HG03469 (cell line): ENCODE measurements around the gene B3GNT2.

Experiments used
- ATAC-seq: cut with Tn5 transposase; IDR thresholded peaks from one replicate; pipeline ENCODE4 v1.9.1; 2021; ENCODE audit warnings: mild to moderate bottlenecking, moderate library complexity, moderate number of reproducible peaks; ENCODE audit not compliant: unreplicated experiment

Gene B3GNT2

DNA sequence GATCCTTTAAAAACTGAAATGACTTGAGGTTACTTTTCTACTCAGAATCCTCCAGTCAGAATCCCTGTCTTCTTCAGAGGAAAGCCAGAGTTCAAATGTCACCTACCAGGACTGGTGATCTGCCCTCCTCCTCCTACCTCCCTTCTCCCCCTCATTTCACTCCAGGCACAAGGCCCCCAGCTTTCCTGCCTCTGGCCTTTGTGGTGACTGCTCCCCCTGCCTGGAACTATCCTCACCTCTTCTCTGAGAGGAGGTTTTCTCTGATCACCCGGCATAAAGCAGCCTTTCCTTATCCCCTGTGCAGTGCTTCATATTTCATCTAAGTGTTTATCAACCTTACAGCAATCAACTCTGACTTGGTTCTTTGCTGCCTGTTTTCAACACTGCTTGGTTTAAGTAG lies 6.8 kb downstream of the B3GNT2 start:
- ATAC-seq: no peak

DNA sequence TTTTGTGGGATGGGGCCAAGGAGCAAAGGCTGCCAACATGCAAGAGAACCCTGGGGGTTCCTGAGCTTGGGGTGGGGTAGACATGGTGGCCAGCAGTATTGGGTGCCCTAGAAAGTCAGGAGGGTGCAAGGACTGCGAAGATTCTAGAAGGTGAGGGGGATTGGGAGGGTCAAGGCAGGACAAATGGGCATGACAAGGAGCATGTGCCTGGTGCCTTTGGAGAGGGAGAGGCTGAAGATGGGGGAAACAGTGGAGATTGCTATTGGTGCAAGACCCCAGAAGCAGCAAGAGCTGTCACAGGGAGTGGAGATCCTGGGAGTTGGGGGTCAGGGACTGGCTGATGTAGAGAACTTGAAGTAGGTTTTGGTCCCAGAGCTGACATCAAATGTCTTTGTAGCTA lies 7.5 kb downstream of the B3GNT2 start:
- ATAC-seq: no peak

GRCh38 chr2:62204998-62205496 lies 9.1 kb downstream of the B3GNT2 start:
- ATAC-seq: no peak

DNA sequence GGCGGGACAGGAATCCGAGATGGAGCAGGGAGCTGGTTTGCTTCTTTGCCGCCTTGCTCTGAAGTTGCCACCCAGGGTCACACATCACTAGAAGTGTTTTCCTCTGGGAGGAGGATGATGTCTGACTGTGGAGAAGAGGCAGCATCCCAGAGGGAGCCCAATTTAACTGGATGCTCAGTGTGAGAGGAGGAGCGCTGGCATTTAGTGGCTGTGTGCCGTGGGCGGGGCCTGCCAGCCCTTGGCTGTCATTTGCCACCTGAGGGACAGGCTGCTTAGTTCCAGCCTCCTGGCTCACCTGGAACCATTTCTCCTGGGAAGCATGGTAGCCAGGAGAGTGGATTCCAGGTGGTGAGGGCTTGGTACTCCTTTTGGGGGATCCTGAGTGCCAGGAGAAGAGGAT lies 9.6 kb downstream of the B3GNT2 start:
- no peak for ATAC-seq

GRCh38 chr2:62206024-62206423 lies 10.1 kb downstream of the B3GNT2 start:
- ATAC-seq: no peak

DNA sequence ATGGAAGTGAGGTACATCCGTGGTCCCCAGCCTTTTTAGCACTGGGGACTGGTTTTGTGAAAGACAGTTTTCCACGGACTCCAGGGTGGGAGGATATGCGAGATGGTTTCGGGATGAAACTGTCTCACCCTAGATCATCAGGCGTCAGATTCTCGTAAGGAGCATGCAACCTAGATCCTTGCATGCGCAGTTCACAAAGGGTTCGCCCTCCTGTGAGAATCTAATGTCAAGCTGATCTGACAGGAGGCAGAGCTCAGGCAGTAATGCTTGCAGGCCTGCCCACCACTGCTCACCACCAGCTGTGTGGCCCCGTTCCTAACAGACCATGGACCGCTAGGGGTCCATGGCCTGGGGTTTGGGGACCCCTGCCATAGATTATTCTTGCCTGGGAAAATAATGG lies 11.6 kb downstream of the B3GNT2 start:
- no peak for ATAC-seq

- no peak for ATAC-seq
Measured at GRCh38 chr2:62208074-62208757, 12.3 kb downstream of the B3GNT2 start.

- ATAC-seq: no peak
Measured at GRCh38 chr2:62208758-62209114, 12.8 kb downstream of the B3GNT2 start.

GRCh38 chr2:62209427-62209991 lies 13.6 kb downstream of the B3GNT2 start:
- ATAC-seq: no peak

DNA sequence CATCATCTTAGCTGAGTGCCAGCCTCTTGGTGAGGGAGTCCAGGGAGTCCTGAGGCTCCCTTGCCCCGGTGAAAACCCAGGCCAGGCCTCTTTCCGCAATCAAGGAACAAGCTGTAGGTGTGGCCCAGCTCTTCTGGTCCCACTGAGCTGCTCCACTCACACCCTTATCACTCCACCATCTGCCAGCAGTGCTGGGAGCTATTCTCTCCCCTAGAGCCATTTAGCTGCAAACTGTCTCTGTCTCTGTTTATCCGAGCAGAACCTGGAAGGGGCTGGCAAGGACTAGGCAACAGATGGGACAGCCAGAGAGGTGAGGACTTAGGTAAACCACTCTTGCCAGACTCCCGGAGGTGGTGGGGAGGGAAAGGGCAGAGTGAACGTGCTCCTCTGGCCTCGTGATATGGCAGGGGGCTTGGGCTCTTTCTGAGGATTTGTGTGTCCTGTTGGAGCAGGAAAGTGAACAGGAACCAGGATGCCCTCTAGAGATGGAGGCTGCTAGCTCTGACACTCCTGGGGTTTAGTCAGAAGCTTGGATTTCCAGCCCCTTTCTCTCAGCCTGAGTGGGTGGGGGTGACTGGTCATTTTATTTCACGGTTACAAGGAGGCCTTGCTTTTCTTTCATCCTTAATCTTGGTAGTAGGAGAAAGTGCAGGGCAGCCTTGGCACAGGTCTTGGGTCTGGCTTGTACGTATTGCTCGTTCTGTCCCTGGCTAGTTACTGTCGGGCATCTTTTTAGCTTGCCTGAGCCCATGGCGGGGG lies 19.6 kb downstream of the B3GNT2 start:
- no peak for ATAC-seq

GRCh38 chr2:62216113-62216512 lies 20.2 kb downstream of the B3GNT2 start:
- no peak for ATAC-seq

DNA sequence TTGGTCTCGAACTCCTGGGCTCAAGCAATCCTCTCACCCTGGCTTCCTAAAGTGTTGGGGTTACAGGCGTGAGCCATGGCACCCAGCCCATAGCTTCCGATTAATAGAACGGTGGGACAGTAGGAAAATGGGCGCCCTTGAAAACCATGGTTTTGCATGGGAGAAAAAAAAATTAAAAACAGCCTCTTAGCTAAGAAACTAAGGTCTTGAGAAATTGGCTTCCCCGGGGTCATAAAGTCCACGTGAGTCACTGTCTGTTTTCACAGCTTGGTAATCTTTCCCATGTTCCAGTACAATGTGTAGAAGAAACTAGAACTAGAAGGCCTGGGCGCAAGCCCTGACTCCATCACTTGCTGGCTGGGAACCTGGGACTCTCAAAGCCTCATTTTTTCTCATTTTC lies 20.7 kb downstream of the B3GNT2 start:
- no peak for ATAC-seq

GRCh38 chr2:62217421-62217820 lies 21.5 kb downstream of the B3GNT2 start:
- ATAC-seq: no peak

DNA sequence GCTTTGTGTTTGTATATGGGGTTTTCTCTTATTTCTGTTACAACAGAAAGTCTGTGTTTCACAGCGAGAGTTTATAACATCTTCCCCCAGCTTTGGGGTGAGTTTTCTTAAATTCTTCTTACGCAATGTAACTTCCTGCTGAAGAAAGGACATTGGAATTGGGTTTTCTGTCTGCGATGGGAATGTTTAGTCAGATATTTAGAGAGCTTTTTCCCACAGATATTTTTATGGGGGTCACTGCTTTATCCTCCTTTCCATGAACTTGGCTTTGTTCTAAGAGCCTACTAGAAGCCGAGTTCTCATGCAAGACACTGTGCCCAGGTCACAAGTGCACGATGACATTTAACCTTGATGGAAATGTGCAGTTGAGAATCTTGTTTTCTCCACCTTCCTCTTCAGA lies 22.1 kb downstream of the B3GNT2 start:
- no peak for ATAC-seq

DNA sequence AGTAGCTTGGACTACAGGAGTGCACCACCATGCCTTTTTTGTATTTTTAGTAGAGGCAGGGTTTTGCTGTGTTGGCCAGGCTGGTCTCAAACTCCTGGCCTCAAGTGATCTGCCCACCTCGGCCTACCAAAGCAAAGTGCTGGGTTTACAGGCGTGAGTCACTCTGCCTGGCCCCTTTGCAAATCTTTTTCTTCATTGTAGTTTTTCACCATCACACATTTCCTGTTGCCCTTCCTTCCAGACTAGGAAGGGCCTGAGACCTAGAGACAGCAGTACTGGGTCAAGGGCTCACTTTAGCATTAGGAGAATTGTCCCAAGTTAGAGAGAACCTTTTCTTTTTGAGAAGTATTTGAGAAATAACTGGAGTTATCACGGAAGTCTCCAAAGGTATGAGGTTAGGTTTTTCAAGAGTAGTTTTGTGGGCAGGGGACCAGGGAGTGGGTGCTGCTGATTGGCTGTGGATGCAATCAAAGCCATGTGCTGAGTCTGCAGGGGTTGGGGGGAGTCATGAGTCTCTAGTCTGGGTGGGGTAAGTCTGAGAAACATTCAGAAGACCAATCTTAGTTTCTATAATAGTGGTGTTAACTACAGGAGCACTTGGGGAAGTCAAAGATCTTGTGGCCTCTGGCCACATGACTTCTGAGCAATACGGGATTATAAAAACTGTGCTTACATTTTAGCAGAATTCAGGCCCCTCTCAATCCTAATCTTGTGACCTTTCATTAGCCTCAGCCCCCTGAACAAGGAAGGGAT lies 23.7 kb downstream of the B3GNT2 start:
- ATAC-seq: no peak

GRCh38 chr2:62221141-62221540 lies 25.2 kb downstream of the B3GNT2 start:
- ATAC-seq: no peak

DNA sequence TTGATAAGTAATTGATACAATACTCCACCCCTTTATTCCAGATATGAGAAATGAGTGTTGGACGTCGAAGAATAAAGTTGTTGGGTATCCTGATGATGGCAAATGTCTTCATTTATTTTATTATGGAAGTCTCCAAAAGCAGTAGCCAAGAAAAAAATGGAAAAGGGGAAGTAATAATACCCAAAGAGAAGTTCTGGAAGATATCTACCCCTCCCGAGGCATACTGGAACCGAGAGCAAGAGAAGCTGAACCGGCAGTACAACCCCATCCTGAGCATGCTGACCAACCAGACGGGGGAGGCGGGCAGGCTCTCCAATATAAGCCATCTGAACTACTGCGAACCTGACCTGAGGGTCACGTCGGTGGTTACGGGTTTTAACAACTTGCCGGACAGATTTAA lies 26.3 kb downstream of the B3GNT2 start:
- no peak for ATAC-seq

- no peak for ATAC-seq
Measured at GRCh38 chr2:62222674-62223073, 26.8 kb downstream of the B3GNT2 start.

GRCh38 chr2:62224976-62225375 lies 29.1 kb downstream of the B3GNT2 start:
- ATAC-seq: no peak

GRCh38 chr2:62227386-62228075 lies 31.6 kb downstream of the B3GNT2 start:
- no peak for ATAC-seq

- no peak for ATAC-seq
Measured at GRCh38 chr2:62229082-62229605, 33.2 kb downstream of the B3GNT2 start.
